PC-3 (cell line): ENCODE data around the gene ICA1L. TPM values are rescaled to one million over a fixed set of nuclear protein-coding genes. Genes with fewer than 3 reads are reported as not detected.

Source experiments
- ATAC-seq: fragments of 200-7000 bp; cut with Tn5 transposase; 2 replicates; pipeline ENCODE4 v1.9.1; 2020; ENCODE audit warnings: mild to moderate bottlenecking, moderate library complexity
- BruUV-seq: library from RNA; stranded (reverse); fragments of 400-500 nt; replicated peaks from 2 replicates; lab custom pipeline; 2021; lab: Mats Ljungman, UMichigan
- CTCF ChIA-PET: fragments of 300-600 bp; sonication (Branson Sonifier 250); formaldehyde crosslinking; loops from one replicate; lab custom pipeline; 2022; ENCODE audit warnings: antibody characterized with exemption; lab: Charles Lee
- POLR2A ChIA-PET: fragments of 300-600 bp; sonication (Branson Sonifier 250); formaldehyde crosslinking; loops from one replicate; lab custom pipeline; 2022; ENCODE audit warnings: antibody characterized with exemption; ENCODE audit not compliant: unreplicated experiment; lab: Charles Lee
- DNase-seq: peaks from one replicate; pipeline ENCODE4 v3.0.0-alpha.2; 2015
- H2AFZ ChIP-seq: fragments of 300-600 bp; sonication (generic); 2 replicates; pipeline ENCODE4 v1.6.0; 2016; ENCODE audit warnings: antibody characterized with exemption, low read length
- H3F3A ChIP-seq: fragments of 300-600 bp; sonication (generic); one replicate; pipeline ENCODE4 v1.6.0; 2017; ENCODE audit warnings: antibody characterized with exemption, low read length, control low read depth, mild to moderate bottlenecking; ENCODE audit not compliant: unreplicated experiment
- H3K27ac ChIP-seq: fragments of 300-600 bp; sonication (generic); 2 replicates; pipeline ENCODE4 v1.5.1; 2016; ENCODE audit warnings: mild to moderate bottlenecking, low read length
- H3K27me3 ChIP-seq: fragments of 300-600 bp; sonication (generic); 2 replicates; pipeline ENCODE4 v1.6.1; 2016; ENCODE audit warnings: low read length, mixed read lengths
- H3K36me3 ChIP-seq: fragments of 300-600 bp; sonication (generic); 2 replicates; pipeline ENCODE4 v1.6.1; 2016; ENCODE audit warnings: low read depth, mixed run types, low read length, mixed read lengths
- H3K4me1 ChIP-seq: fragments of 300-600 bp; sonication (generic); 2 replicates; pipeline ENCODE4 v1.5.1; 2016; ENCODE audit warnings: low read length; ENCODE audit not compliant: insufficient read depth
- H3K4me2 ChIP-seq: fragments of 300-600 bp; sonication (generic); 2 replicates; pipeline ENCODE4 v1.6.0; 2016; ENCODE audit warnings: low read length
- H3K4me3 ChIP-seq: fragments of 300-600 bp; sonication (generic); 2 replicates; pipeline ENCODE4 v1.5.1; 2016; ENCODE audit warnings: mild to moderate bottlenecking, low read length, mixed read lengths
- H3K79me2 ChIP-seq: fragments of 300-600 bp; sonication (generic); 2 replicates; pipeline ENCODE4 v1.6.1; 2017; ENCODE audit warnings: low read length, mixed read lengths
- H3K9ac ChIP-seq: fragments of 300-600 bp; sonication (generic); 2 replicates; pipeline ENCODE4 v1.6.0; 2016; ENCODE audit warnings: mild to moderate bottlenecking, low read length
- H3K9me2 ChIP-seq: fragments of 300-600 bp; sonication (generic); replicated peaks from 2 replicates; pipeline ENCODE4 v1.6.1; 2016; ENCODE audit warnings: mixed run types, low read length, mixed read lengths
- H3K9me3 ChIP-seq: fragments of 300-600 bp; sonication (generic); 2 replicates; pipeline ENCODE4 v1.6.1; 2016; ENCODE audit warnings: low read length, mixed read lengths
- H4K20me1 ChIP-seq: fragments of 300-600 bp; sonication (generic); 2 replicates; pipeline ENCODE4 v1.6.1; 2016; ENCODE audit warnings: low read length, mixed read lengths
- EZH2 ChIP-seq: fragments of 300-600 bp; sonication (generic); IDR thresholded peaks from one replicate; pipeline ENCODE4 v1.6.1; 2017; ENCODE audit warnings: antibody characterized with exemption, mild to moderate bottlenecking, low read length; ENCODE audit not compliant: unreplicated experiment
- EZH2phosphoT487 ChIP-seq: fragments of 300-600 bp; sonication (generic); IDR thresholded peaks from 2 replicates; pipeline ENCODE4 v1.6.1; 2018; ENCODE audit warnings: mild to moderate bottlenecking, antibody characterized with exemption, low read length, borderline replicate concordance
- intact Hi-C: fragments of 100-400 bp; cut with micrococcal nuclease; formaldehyde crosslinking; loops from 2 replicates; pipeline ENCODE4 v1.9.0; 2023
- total RNA-seq: library from RNA; depleted of rRNA; stranded (reverse); fragments of >200 nt; gene quantifications from 2 replicates; pipeline ENCODE4 v1.2.3, GENCODE V29; 2014
- TF ChIP-seq, protein P1 (sequence below): fragments of 300-600 bp; sonication (generic); conservative IDR thresholded peaks from 2 replicates; pipeline ENCODE4 v1.5.1; 2017; ENCODE audit warnings: antibody characterized with exemption, low read depth, mild to moderate bottlenecking, low read length

ICA1L gene
- total RNA-seq, 1 experiment from 2014 or later = 2.5 TPM

GRCh38 chr2:202842690-202843089 lies 28.9 kb downstream of the ICA1L start:
- no peak overlapping the region for H2AFZ ChIP-seq
- POLR2A ChIA-PET = no interaction called here
- intact Hi-C loops = no loop called here

DNA sequence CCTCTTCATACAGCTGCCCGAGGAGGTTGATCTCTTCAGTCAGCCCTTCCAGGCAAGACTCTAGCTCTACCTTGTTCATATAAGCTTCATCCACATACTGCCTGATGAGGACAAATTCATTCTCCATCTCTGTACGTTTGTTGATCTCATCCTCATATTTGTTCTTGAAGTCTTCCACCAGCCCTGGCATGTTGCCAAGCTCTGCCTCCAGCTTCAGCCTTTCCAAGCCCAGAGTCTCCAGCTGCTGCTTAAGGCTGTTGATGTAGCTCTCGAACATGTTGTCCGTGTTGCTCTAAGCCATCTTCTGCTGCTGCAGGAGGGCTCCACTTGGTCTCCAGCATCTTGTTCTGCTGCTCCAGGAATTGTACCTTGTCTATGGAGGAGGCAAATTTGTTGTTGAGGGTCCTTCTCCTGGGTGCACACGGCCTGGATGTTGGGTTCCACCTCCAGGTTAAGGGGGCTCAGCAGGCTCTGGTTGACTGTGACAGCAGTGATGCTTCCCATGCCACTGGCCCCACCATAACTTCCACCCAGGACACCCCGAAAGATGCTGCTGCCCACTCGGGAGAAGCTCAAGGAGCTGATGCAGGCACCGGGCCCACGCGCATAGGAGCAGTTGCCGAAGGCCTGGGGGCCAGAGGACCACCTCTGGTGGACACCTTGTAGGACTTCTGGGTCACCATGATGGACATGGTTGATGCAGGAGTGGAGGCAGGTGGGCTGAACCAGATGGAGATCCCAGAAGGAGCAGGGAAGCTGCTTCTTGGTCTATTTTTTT lies 30.3 kb downstream of the ICA1L start:
- no TSS peak for BruUV-seq
- Histone ChIP-seq H3F3A (no peaks in the 10 kb centered on the region), H3K36me3 (no peaks in the 10 kb centered on the region), H3K27ac (no peak overlapping the region), H3K4me1 (no peaks in the 10 kb centered on the region), H4K20me1 (no peaks in the 10 kb centered on the region), H3K9me2 (no peaks in the 10 kb centered on the region), H3K9ac (no peak overlapping the region), H3K9me3 (0 out of 2 replicates have a peak, but pooled peaks cover 12% of the 10 kb centered on the region), H3K4me2 (no peak overlapping the region), H3K27me3 (no peaks in the 10 kb centered on the region), H3K79me2 (no peaks in the 10 kb centered on the region), H2AFZ (no peak overlapping the region), H3K4me3 (no peak overlapping the region)
- ChIA-PET CTCF (no interaction called here), POLR2A (no interaction called here)
- ATAC-seq = no peak
- DNase-seq = no peak
- intact Hi-C loops = no loop called here
- no peak for TF ChIP-seq EZH2phosphoT487
- TF ChIP-seq, protein P1, sequence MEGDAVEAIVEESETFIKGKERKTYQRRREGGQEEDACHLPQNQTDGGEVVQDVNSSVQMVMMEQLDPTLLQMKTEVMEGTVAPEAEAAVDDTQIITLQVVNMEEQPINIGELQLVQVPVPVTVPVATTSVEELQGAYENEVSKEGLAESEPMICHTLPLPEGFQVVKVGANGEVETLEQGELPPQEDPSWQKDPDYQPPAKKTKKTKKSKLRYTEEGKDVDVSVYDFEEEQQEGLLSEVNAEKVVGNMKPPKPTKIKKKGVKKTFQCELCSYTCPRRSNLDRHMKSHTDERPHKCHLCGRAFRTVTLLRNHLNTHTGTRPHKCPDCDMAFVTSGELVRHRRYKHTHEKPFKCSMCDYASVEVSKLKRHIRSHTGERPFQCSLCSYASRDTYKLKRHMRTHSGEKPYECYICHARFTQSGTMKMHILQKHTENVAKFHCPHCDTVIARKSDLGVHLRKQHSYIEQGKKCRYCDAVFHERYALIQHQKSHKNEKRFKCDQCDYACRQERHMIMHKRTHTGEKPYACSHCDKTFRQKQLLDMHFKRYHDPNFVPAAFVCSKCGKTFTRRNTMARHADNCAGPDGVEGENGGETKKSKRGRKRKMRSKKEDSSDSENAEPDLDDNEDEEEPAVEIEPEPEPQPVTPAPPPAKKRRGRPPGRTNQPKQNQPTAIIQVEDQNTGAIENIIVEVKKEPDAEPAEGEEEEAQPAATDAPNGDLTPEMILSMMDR = no peak
- no peak for TF ChIP-seq EZH2

More at GRCh38 chr2:202842690-202843089, 28.9 kb downstream of the ICA1L start:
- no peaks in the 10 kb centered on the region for H4K20me1 ChIP-seq
- H3K36me3 ChIP-seq = no peaks in the 10 kb centered on the region
- no peaks in the 10 kb centered on the region for H3K9me2 ChIP-seq
- H3K79me2 ChIP-seq = no peaks in the 10 kb centered on the region
- H3K4me2 ChIP-seq = no peak overlapping the region
- H3K4me3 ChIP-seq = no peak overlapping the region
- no peak for ATAC-seq
- TF ChIP-seq EZH2 (no peak), EZH2phosphoT487 (no peak)
- TF ChIP-seq, protein P1 = no peak
- H3K27me3 ChIP-seq = no peaks in the 10 kb centered on the region
- 0 out of 2 replicates have a peak, but pooled peaks cover 12% of the 10 kb centered on the region for H3K9me3 ChIP-seq
- no peaks in the 10 kb centered on the region for H3F3A ChIP-seq
- no peak overlapping the region for H3K9ac ChIP-seq
- no TSS peak for BruUV-seq
- no peak overlapping the region for H3K27ac ChIP-seq
- CTCF ChIA-PET = no interaction called here
- no peak for DNase-seq
- H3K4me1 ChIP-seq = no peaks in the 10 kb centered on the region
